Neural cell (in vitro differentiated cells): ENCODE data around the gene BCAS1. TPM values are rescaled to one million over a fixed set of nuclear protein-coding genes. Genes with fewer than 3 reads are reported as not detected.

Experiments
- H2AFZ ChIP-seq: fragments of 200-600, 300-800 bp; sonication (generic), shearing (Covaris generic); 2 replicates; pipeline ENCODE4 v1.6.0; 2014; ENCODE audit warnings: low read depth, mild to moderate bottlenecking, antibody characterized with exemption, low read length, moderate library complexity
- H3F3A ChIP-seq: fragments of 200-600 bp; shearing (Covaris generic); 2 replicates; pipeline ENCODE4 v1.6.1; 2016; ENCODE audit warnings: mild to moderate bottlenecking, moderate library complexity, mixed read lengths, antibody characterized with exemption, low read length; ENCODE audit not compliant: insufficient read depth, poor library complexity, severe bottlenecking
- H3K27ac ChIP-seq: fragments of 200-600, 300-800 bp; sonication (generic), shearing (Covaris generic); 2 replicates; pipeline ENCODE4 v1.5.1; 2014; ENCODE audit warnings: mild to moderate bottlenecking, low read length, moderate library complexity
- H3K27me3 ChIP-seq: fragments of 300-800, 200-600 bp; sonication (generic), shearing (Covaris generic); 2 replicates; pipeline ENCODE4 v1.6.0; 2014; ENCODE audit warnings: mild to moderate bottlenecking, low read depth, low read length, moderate library complexity; ENCODE audit not compliant: insufficient read depth
- H3K36me3 ChIP-seq: fragments of 300-800, 200-600 bp; sonication (generic), shearing (Covaris generic); 2 replicates; pipeline ENCODE4 v1.5.1; 2014; ENCODE audit warnings: mild to moderate bottlenecking, antibody characterized with exemption, low read length, moderate library complexity; ENCODE audit not compliant: insufficient read depth
- H3K4me2 ChIP-seq: fragments of 300-800, 200-600 bp; sonication (generic), shearing (Covaris generic); 2 replicates; pipeline ENCODE4 v1.6.0; 2014; ENCODE audit warnings: mild to moderate bottlenecking, low read length
- H3K4me3 ChIP-seq: fragments of 300-800, 200-600 bp; sonication (generic), shearing (Covaris generic); 2 replicates; pipeline ENCODE4 v1.5.1; 2014; ENCODE audit warnings: mild to moderate bottlenecking, low read length, moderate library complexity
- H3K79me2 ChIP-seq: fragments of 200-600 bp; shearing (Covaris generic); replicated peaks from 2 replicates; pipeline ENCODE4 v1.6.0; 2014; ENCODE audit warnings: mild to moderate bottlenecking, low read length, moderate library complexity; ENCODE audit not compliant: insufficient read depth
- H3K9ac ChIP-seq: fragments of 300-800, 200-600 bp; sonication (generic), shearing (Covaris generic); 2 replicates; pipeline ENCODE4 v1.6.1; 2016; ENCODE audit warnings: mild to moderate bottlenecking, low read length, mixed read lengths
- H3K9me2 ChIP-seq: fragments of 200-600 bp; shearing (Covaris generic); 2 replicates; pipeline ENCODE4 v1.6.1; 2016; ENCODE audit warnings: mild to moderate bottlenecking, low read length, mixed read lengths; ENCODE audit not compliant: insufficient read depth
- H3K9me3 ChIP-seq: fragments of 200-600, 300-800 bp; sonication (generic), shearing (Covaris generic); 2 replicates; pipeline ENCODE4 v1.6.1; 2016; ENCODE audit warnings: mild to moderate bottlenecking, mixed run types, low read length, moderate library complexity, mixed read lengths
- H4K20me1 ChIP-seq: fragments of 200-600 bp; shearing (Covaris generic); 2 replicates; pipeline ENCODE4 v1.6.1; 2016; ENCODE audit warnings: mild to moderate bottlenecking, mixed run types; ENCODE audit not compliant: insufficient read depth
- EP300 ChIP-seq: fragments of 450-650 bp; conservative IDR thresholded peaks from 2 replicates; pipeline ENCODE4 v1.6.1; 2014; ENCODE audit warnings: antibody characterized with exemption, mild to moderate bottlenecking, moderate library complexity; ENCODE audit not compliant: poor library complexity, severe bottlenecking
- EZH2 ChIP-seq: fragments of 200-600, 300-800 bp; shearing (Covaris generic), sonication (generic); IDR thresholded peaks from 2 replicates; pipeline ENCODE4 v1.6.1; 2014; ENCODE audit warnings: antibody characterized with exemption, low read length, borderline replicate concordance, mild to moderate bottlenecking; ENCODE audit not compliant: insufficient read depth, poor library complexity, severe bottlenecking
- MXI1 ChIP-seq: fragments of 450-650 bp; conservative IDR thresholded peaks from 2 replicates; pipeline ENCODE4 v1.6.1; 2014; ENCODE audit warnings: antibody characterized with exemption, mild to moderate bottlenecking; ENCODE audit not compliant: poor library complexity, severe bottlenecking
- POLR2AphosphoS5 ChIP-seq: IDR thresholded peaks from 2 replicates; pipeline ENCODE4 v1.6.1; 2012
- RAD21 ChIP-seq: fragments of 450-650 bp; conservative IDR thresholded peaks from 2 replicates; pipeline ENCODE4 v1.6.1; 2014; ENCODE audit warnings: antibody characterized with exemption, mild to moderate bottlenecking, moderate library complexity
- REST ChIP-seq: IDR thresholded peaks from 2 replicates; pipeline ENCODE4 v1.6.1; 2012; ENCODE audit warnings: borderline replicate concordance
- SMC3 ChIP-seq: fragments of 450-650 bp; conservative IDR thresholded peaks from 2 replicates; pipeline ENCODE4 v1.6.1; 2014; ENCODE audit warnings: antibody characterized with exemption, mild to moderate bottlenecking, moderate library complexity; ENCODE audit not compliant: poor library complexity
- TAF1 ChIP-seq: IDR thresholded peaks from 2 replicates; pipeline ENCODE4 v1.6.1; 2012; ENCODE audit warnings: low read depth
- polyA plus RNA-seq: library from polyadenylated mRNA; depleted of rRNA; stranded (reverse); fragments of >200 nt; gene quantifications from 2 replicates; pipeline ENCODE4 v1.2.3, GENCODE V29; 2014
- TF ChIP-seq, protein P1 (sequence below): fragments of 450-650 bp; IDR thresholded peaks from 2 replicates; pipeline ENCODE4 v1.5.1; 2014; ENCODE audit warnings: antibody characterized with exemption, mild to moderate bottlenecking, moderate library complexity; ENCODE audit not compliant: poor library complexity, severe bottlenecking

The BCAS1 gene
- polyA plus RNA-seq, 1 donor from 2014 or later, result not detected

- Histone ChIP-seq H3K4me3 (no peak overlapping the region), H3K9ac (no peak overlapping the region), H3K79me2 (no peaks in the 10 kb centered on the region), H4K20me1 (no peaks in the 10 kb centered on the region), H3K27me3 (no peaks in the 10 kb centered on the region), H3K4me2 (no peak overlapping the region), H3K9me3 (no peaks in the 10 kb centered on the region), H2AFZ (no peak overlapping the region), H3F3A (no peaks in the 10 kb centered on the region), H3K36me3 (no peaks in the 10 kb centered on the region), H3K27ac (no peak overlapping the region), H3K9me2 (no peaks in the 10 kb centered on the region)
- TF ChIP-seq REST (no peak), SMC3 (no peak), EP300 (no peak), MXI1 (no peak), EZH2 (no peak), TAF1 (no peak), RAD21 (no peak), POLR2AphosphoS5 (no peak)
- TF ChIP-seq, protein P1, sequence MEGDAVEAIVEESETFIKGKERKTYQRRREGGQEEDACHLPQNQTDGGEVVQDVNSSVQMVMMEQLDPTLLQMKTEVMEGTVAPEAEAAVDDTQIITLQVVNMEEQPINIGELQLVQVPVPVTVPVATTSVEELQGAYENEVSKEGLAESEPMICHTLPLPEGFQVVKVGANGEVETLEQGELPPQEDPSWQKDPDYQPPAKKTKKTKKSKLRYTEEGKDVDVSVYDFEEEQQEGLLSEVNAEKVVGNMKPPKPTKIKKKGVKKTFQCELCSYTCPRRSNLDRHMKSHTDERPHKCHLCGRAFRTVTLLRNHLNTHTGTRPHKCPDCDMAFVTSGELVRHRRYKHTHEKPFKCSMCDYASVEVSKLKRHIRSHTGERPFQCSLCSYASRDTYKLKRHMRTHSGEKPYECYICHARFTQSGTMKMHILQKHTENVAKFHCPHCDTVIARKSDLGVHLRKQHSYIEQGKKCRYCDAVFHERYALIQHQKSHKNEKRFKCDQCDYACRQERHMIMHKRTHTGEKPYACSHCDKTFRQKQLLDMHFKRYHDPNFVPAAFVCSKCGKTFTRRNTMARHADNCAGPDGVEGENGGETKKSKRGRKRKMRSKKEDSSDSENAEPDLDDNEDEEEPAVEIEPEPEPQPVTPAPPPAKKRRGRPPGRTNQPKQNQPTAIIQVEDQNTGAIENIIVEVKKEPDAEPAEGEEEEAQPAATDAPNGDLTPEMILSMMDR, result no peak
These were observed 37.9 kb upstream of the BCAS1 start for GRCh38 chr20:54108326-54108642.

DNA sequence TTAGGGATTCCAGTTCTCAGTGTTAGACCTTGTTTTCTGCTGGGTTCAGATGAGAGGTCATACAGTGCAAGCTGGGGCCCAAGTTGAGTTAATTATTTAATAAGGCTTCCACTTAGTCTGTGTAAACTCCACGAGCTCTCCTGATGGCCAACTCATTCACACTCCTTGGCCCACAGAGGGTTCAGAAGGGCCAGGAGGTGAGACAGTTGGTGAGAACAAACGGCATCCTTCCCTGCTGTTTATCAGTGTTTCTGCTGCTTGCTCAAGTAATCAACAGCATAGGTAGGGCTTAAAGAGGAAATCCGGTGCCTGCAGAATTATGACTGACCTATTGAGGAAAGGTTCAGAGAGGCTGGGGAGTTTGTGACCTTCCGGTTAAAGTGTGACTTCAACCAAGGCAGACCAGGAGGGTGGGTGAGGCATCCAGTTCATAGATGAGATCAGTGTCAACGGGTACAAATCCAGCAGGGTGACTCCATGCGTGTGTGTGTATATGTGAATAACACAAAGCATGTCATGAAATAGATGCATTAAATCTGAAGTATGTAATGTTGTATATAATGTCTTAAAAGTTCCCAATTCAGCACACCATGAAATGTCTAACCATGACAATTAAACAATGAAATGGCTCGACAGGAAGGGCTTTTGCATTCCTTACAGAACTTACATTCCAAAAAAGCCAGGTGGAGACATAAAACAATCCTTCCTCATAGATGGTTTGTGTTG lies 37.4 kb upstream of the BCAS1 start:
- TF ChIP-seq POLR2AphosphoS5 (no peak), MXI1 (no peak), EP300 (no peak), REST (no peak), SMC3 (no peak), RAD21 (no peak), EZH2 (no peak), TAF1 (no peak)
- TF ChIP-seq, protein P1, result no peak
- H3K9me3 ChIP-seq, result no peaks in the 10 kb centered on the region
- no peaks in the 10 kb centered on the region for H3K36me3 ChIP-seq
- H4K20me1 ChIP-seq, result no peaks in the 10 kb centered on the region
- no peaks in the 10 kb centered on the region for H3F3A ChIP-seq
- no peak overlapping the region for H3K27ac ChIP-seq
- H3K27me3 ChIP-seq, result no peaks in the 10 kb centered on the region
- H3K9ac ChIP-seq, result no peak overlapping the region
- H2AFZ ChIP-seq, result no peak overlapping the region
- no peak overlapping the region for H3K4me2 ChIP-seq
- H3K4me3 ChIP-seq, result no peak overlapping the region
- H3K79me2 ChIP-seq, result no peaks in the 10 kb centered on the region
- no peaks in the 10 kb centered on the region for H3K9me2 ChIP-seq
